SW480 (cell line): ENCODE results near the gene WAC.

Source experiments
- DNase-seq: peaks from one replicate; pipeline ENCODE4 v3.0.0-alpha.2; 2016; ENCODE audit warnings: low spot score

WAC gene

GRCh38 chr10:28533571-28534304 is 820 bp downstream of the WAC start:
- DNase-seq = peak; percentile 55

DNA sequence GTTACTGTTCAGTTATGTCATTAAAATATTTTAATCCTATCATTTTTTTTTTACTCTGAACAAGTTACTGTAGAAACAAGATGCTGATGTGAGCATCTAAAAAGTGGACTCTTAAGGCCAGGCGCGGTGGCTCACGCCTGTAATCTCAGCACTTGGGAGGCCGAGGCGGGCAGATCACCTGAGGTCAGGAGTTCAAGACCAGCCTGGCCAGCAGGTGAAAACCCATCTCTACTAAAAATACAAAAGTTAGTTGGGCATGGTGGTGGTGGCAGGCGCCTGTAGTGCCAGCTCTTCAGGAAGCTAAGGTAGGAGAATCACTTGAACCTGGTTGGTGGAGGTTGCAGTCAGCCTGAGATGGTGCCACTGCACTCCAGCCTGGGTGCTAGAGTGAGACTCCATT is 2.9 kb downstream of the WAC start:
- no peak for DNase-seq

DNA sequence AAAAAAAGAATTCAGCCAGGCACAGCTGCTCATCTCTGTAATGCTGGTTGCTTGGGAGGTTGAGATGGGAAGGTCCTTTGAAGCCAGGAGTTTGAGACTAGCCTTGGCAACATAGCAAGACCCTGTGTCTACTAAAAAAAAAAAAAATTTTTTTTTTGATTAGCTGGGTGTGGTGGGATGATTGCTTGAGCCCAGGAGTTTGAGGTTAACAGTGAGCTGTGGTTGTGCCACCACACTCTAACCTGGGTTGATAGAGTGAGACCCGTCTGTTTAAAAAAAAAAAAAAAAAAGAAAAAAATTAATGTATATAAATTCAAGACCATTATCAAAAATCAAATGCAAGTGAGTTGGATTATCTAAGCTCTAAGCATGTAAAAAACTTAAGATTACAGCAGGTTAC is 5.7 kb downstream of the WAC start:
- DNase-seq = no peak

DNA sequence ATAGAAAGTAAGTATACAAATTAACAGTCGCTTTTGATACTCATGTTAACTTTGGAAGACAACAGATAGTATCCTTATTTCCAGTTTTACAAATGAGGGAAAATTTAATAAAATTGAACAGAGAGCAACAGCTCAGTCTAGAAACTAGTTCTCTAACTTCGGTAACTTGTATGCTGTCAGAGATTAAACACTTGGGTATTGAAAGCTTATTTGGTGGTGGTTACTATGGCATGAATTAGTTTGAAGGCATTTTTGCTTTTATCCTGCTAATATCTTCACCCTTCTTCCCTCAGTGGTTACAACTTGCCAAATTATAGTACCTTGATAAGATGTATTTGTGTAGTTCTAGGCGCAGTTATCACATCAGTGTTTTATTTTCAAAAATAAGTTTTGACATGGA is 7.2 kb downstream of the WAC start:
- DNase-seq = no peak

DNA sequence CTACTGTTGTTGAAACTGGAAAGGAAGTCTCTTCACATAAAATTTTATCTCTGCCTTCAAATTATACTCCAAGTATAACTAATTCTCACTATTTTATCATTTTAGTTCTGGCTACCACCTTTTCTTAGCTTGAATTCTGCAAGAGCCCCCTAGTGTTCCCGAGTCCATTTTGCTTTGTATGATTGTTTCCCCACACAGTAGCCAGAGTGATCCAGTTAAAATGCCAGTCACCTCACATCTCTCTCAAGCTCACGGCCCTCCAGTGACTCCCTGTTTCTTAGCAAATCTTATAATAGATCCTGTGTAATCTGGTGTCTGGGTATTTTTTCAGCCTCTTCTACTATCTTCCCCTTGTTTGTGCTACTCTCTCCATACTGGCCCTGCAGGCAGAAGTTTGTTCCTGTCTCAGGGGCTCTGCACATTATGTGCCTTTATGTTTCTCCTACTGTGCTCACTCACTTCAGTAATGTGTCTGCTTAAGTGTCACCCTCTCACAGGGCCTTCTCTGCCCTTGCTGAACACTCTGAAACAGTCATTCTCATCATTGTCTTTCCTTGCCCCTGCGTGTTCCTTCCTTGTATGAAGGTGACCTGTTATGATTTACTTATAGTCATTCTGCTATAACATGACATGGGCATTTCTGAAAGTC is 8.9 kb downstream of the WAC start:
- no peak for DNase-seq

DNA sequence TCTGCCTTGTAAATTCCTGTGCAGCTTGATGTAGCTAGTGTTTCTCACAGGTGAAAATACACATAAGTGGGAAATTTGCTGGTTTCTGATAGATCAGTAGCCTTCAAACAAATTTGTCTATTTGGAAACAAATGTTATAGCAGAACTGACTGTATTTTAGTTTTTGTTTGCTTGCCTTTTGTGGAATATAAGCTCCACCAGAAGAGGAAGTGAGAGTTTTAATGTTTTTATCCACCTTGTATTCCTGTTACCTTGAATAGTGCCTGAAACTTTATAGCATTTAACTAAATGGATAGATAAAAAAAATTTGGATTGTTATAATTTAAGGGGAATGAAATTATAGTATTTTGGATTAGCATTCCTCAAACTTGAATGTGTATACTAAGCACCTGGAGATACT is 9.8 kb downstream of the WAC start:
- DNase-seq = no peak

GRCh38 chr10:28544058-28544457 is 11.1 kb downstream of the WAC start:
- no peak for DNase-seq

GRCh38 chr10:28545967-28546644 is 13.2 kb downstream of the WAC start:
- DNase-seq = no peak

- DNase-seq = no peak
Observed at GRCh38 chr10:28548781-28549498, 16.0 kb downstream of the WAC start.

DNA sequence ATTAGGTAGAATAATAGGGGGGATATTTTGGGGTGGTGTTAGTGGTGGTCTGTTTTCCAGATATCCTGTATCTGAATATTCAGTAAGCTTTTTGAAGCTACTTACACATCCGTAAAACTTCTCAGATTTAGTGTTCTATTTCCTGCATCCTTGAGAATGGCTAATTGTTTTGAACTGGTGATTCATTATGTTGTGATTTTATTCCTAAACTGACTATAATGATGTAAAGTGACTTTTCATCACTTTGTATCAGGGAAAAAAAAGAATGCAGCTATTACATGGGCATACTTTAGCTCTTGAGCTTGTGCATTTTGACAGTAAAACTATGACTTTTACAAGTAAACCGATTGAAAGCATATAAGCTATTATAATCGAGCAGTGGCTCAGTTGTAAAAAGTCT is 18.2 kb downstream of the WAC start:
- DNase-seq = no peak

- no peak for DNase-seq
Observed at GRCh38 chr10:28552775-28553174, 19.9 kb downstream of the WAC start.

DNA sequence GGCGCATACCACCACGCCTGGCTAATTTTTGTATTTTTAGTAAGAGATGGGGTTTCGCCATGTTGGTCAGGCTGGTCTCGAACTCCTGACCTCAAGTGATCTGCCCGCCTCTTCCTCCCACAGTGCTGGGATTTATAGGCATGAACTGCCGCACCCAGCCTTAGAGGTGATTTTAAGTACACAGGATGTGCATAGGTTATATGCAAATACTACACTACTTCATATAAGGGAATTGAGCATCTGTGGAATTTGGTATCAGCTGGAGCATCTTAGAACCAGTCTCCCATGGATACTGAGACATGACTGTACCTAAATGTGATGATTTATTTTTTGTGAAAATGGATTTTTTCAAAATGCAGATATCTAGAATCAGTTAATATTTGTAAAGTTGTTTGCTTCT is 21.1 kb downstream of the WAC start:
- no peak for DNase-seq

GRCh38 chr10:28554952-28555351 is 22.0 kb downstream of the WAC start:
- no peak for DNase-seq

DNA sequence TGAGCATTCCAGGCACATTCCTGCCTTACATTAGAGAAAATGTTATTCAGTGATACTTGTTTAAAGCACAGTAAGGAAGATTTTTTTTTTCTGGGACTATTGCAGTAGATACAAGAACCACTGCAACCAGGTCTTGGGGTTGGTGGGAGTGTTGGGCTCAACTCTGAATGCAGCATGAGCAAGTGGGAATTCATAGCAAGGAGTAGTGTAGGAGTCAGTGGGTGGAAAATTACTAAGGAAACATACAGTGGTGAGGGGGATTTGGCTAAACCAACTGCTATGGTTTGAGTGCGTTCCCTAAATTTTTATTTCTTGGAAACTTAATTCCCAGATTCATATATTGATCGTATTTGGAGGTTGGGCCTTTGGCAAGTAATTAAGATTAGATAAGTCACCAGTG is 22.4 kb downstream of the WAC start:
- no peak for DNase-seq

GRCh38 chr10:28556142-28556541 is 23.2 kb downstream of the WAC start:
- no peak for DNase-seq

DNA sequence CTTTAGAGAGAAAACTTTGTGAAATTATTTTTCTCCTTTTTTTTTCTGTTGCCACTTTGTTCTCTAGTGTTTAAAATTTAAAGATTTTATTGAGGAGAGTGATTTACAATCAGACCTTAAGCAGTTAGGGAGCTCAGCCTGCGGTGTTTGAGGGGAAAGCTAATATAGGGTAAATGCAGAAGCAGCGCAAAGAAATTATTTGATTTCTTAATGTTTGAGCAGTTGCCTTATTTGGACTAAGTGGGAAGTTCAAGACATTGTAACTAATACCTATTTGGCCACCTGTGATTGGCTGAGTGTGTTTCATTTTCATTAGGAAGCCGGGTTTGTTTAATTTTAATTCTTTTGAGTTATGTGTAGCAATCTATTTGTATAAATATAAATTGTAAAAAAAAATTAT is 25.3 kb downstream of the WAC start:
- no peak for DNase-seq

- DNase-seq = no peak
Observed at GRCh38 chr10:28558923-28559508, 26.1 kb downstream of the WAC start.

- no peak for DNase-seq
Observed at GRCh38 chr10:28559618-28560017, 26.7 kb downstream of the WAC start.

- DNase-seq = no peak
Observed at GRCh38 chr10:28560617-28561016, 27.7 kb downstream of the WAC start.

GRCh38 chr10:28561531-28561930 is 28.6 kb downstream of the WAC start:
- DNase-seq = no peak

DNA sequence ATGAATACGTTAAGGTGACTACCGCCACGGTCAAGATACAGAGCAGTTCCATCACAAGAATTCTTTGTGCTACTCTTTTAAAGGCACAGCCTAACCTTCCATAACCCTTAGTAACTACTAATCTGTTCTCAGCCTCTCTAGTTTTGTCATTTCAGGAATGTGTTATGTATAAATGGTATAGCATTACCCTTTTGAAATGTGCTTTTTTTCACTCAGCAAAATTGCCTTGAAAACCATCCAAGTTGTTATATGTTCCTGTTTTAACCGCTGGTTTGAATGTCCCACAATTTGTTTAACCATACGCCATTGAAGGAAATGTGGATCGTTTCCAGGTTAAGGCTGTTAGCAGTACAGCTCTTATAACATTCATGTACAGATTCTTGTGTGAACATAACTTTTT is 32.0 kb downstream of the WAC start:
- no peak for DNase-seq

DNA sequence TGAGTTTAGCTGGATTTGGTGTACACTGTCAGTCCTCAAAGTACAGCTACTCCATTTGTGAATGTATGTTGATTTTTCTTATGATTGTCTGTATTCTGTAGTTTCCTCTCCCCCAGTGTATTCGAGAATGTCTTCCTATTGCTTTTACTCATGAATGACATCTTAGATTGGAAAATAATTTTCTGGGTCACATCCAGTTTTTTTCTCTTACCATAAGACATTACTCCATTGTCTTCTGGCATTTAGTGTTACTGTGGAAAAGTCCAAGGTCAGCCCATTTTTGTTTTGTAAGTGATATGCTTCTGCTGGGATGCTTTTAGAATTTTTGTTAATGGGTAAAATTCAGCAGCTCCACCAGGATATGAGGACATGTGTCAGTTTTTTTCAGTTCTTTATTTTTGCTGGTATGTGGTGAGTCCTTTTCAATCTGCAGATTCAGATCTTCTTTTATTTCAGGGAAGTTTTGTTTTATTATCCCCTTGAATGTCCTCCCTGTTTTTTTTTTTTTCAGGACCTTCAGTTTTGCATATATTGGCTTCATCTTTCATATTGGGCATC is 33.6 kb downstream of the WAC start:
- DNase-seq = no peak
